Left ventricle myocardium inferior (tissue), 1 donor: ENCODE data around the gene PIK3R1. TPM values are rescaled to one million over a fixed set of nuclear protein-coding genes. Genes with fewer than 3 reads are reported as not detected.

Source experiments
- DNase-seq: peaks from one replicate; pipeline ENCODE4 v3.0.0-alpha.2; 2020
- H3K27ac ChIP-seq: fragments of 200-600 bp; replicated peaks from 2 replicates; pipeline ENCODE4 v1.8.0; 2021
- H3K27me3 ChIP-seq: fragments of 200-600 bp; 2 replicates; pipeline ENCODE4 v1.8.0; 2021; ENCODE audit warnings: low read depth
- H3K36me3 ChIP-seq: fragments of 200-600 bp; 2 replicates; pipeline ENCODE4 v1.8.0; 2021
- H3K4me1 ChIP-seq: fragments of 200-600 bp; 2 replicates; pipeline ENCODE4 v1.8.0; 2021
- H3K4me3 ChIP-seq: fragments of 200-600 bp; 2 replicates; pipeline ENCODE4 v1.8.0; 2021; ENCODE audit warnings: mild to moderate bottlenecking, moderate library complexity
- H3K9me3 ChIP-seq: fragments of 200-600 bp; replicated peaks from 2 replicates; pipeline ENCODE4 v1.8.0; 2021
- CTCF ChIP-seq: fragments of 200-600 bp; IDR thresholded peaks from 2 replicates; pipeline ENCODE4 v1.8.0; 2021; ENCODE audit warnings: antibody characterized with exemption, mild to moderate bottlenecking, borderline replicate concordance
- intact Hi-C: fragments of 100-400 bp; cut with micrococcal nuclease; formaldehyde crosslinking; loops from one replicate; pipeline ENCODE4 v1.11.0; 2022
- total RNA-seq: library from RNA; stranded (reverse); fragmentation: NEBNext Ultra II Directional; extraction: Animal tissue kit (Norgen Biotek cat#: 25700); gene quantifications from one replicate; pipeline ENCODE4 v1.2.1, GENCODE V29; 2021
- donor health status: DM: no; HTN: yes; CAD: no; lungs with severe emphysema.

PIK3R1 gene
- total RNA-seq, 1 donor from 2014 or later = 132 TPM

GRCh38 chr5:68214482-68215207 lies 911 bp upstream of the PIK3R1 start:
- TF ChIP-seq CTCF = no peak
- Histone ChIP-seq H3K9me3 (no peaks in the 10 kb centered on the region), H3K27me3 (no peaks in the 10 kb centered on the region), H3K36me3 (no peaks in the 10 kb centered on the region), H3K4me1 (peaks cover 56% of the 10 kb centered on the region), H3K4me3 (peak overlapping the region; percentile 97), H3K27ac (peak overlapping the region; percentile 99)
- no peak for DNase-seq
- intact Hi-C loops = no loop called here

- peaks cover 69% of the 10 kb centered on the region for H3K4me1 ChIP-seq
- intact Hi-C loops = no loop called here
- no peak for DNase-seq
Measured at GRCh38 chr5:68215898-68216244, 315 bp downstream of the PIK3R1 start.

GRCh38 chr5:68216245-68217046 lies 890 bp downstream of the PIK3R1 start:
- Histone ChIP-seq H3K27me3 (no peaks in the 10 kb centered on the region), H3K36me3 (peaks cover 12% of the 10 kb centered on the region), H3K4me1 (peaks cover 74% of the 10 kb centered on the region), H3K9me3 (peaks cover 11% of the 10 kb centered on the region), H3K4me3 (peak overlapping the region; percentile 97), H3K27ac (peak overlapping the region; percentile 99)
- TF ChIP-seq CTCF = no peak
- intact Hi-C loops = no loop called here
- DNase-seq = peak; percentile 50

More at GRCh38 chr5:68215898-68216244, 315 bp downstream of the PIK3R1 start:
- peak overlapping the region; percentile 99 for H3K27ac ChIP-seq
- H3K27me3 ChIP-seq = no peaks in the 10 kb centered on the region
- peaks cover 7% of the 10 kb centered on the region for H3K36me3 ChIP-seq
- no peak for TF ChIP-seq CTCF
- H3K4me3 ChIP-seq = peak overlapping the region; percentile 97
- H3K9me3 ChIP-seq = peaks cover 5% of the 10 kb centered on the region

GRCh38 chr5:68217047-68217355 lies 1.4 kb downstream of the PIK3R1 start:
- peaks cover 12% of the 10 kb centered on the region for H3K36me3 ChIP-seq
- no peaks in the 10 kb centered on the region for H3K27me3 ChIP-seq
- H3K27ac ChIP-seq = peak overlapping the region; percentile 99
- intact Hi-C loops = no loop called here
- peaks cover 80% of the 10 kb centered on the region for H3K4me1 ChIP-seq
- peak overlapping the region; percentile 97 for H3K4me3 ChIP-seq
- TF ChIP-seq CTCF = no peak
- peaks cover 11% of the 10 kb centered on the region for H3K9me3 ChIP-seq
- no peak for DNase-seq

- Histone ChIP-seq H3K9me3 (peaks cover 11% of the 10 kb centered on the region), H3K27ac (peak overlapping the region; percentile 99), H3K4me1 (peaks cover 85% of the 10 kb centered on the region), H3K36me3 (peaks cover 12% of the 10 kb centered on the region), H3K27me3 (no peaks in the 10 kb centered on the region), H3K4me3 (peak overlapping the region; percentile 97)
- DNase-seq = no peak
- no peak for TF ChIP-seq CTCF
- intact Hi-C loops = no loop called here
Measured at GRCh38 chr5:68217528-68217927, 2.0 kb downstream of the PIK3R1 start.
